A549 (cell line): ENCODE results near the gene CEP112. TPM values are rescaled to one million over a fixed set of nuclear protein-coding genes. Genes with fewer than 3 reads are reported as not detected.

Experiments used
- ATAC-seq, 2 experiments: fragments of 200-7000 bp in 1 of 2; fragments of >200 bp in 1 of 2; cut with Nextera tagmentation in 1 of 2; cut with Tn5 transposase in 1 of 2; 3 replicates each; pipeline versions ENCODE4 v1.8.0 to v1.9.1; 2018 to 2020; ENCODE audit warnings: mild to moderate bottlenecking in 1 of 2, moderate library complexity in 1 of 2
- CTCF ChIA-PET: fragments of 300-600 bp; sonication (Branson Sonifier 250); formaldehyde crosslinking; extraction: SDS; loops from one replicate; lab custom pipeline; 2021; ENCODE audit warnings: antibody characterized with exemption, inconsistent platforms; lab: Yijun Ruan, JAX
- POLR2A ChIA-PET: fragments of 350-600 bp; formaldehyde crosslinking; extraction: SDS; loops from one replicate; lab custom pipeline; 2021; ENCODE audit warnings: antibody characterized with exemption, inconsistent platforms; lab: Yijun Ruan, JAX
- DNase-seq, 2 experiments: peaks; one replicate each; pipeline versions ENCODE4 v3.0.0 to v3.0.0-alpha.2; 2011 to 2016; ENCODE audit warnings: low read depth in 1 of 2, low spot score in 1 of 2
- FAIRE-seq: peaks from 2 replicates; lab custom pipeline; 2011; peaks lifted over from hg19 to GRCh38; lab: Jason Lieb, UNC
- H3K27ac ChIP-seq, 2 experiments: fragments of >200 bp; sonication (Bioruptor Twin); formaldehyde crosslinking; 3 replicates each; pipeline ENCODE4 v1.5.1; 2016 to 2017
- H3K4me1 ChIP-seq: fragments of >200 bp; sonication (Bioruptor Twin); formaldehyde crosslinking; 3 replicates; pipeline ENCODE4 v1.6.1; 2016
- H3K4me2 ChIP-seq: fragments of >200 bp; sonication (Bioruptor Twin); formaldehyde crosslinking; 3 replicates; pipeline ENCODE4 v1.6.1; 2016
- H3K4me3 ChIP-seq: fragments of >200 bp; sonication (Bioruptor Twin); formaldehyde crosslinking; 3 replicates; pipeline ENCODE4 v1.5.1; 2016
- H3K9me3 ChIP-seq: fragments of >200 bp; sonication (Bioruptor Twin); formaldehyde crosslinking; 3 replicates; pipeline ENCODE4 v1.6.1; 2016
- CBX2 ChIP-seq: fragments of 200-600 bp; sonication (generic); IDR thresholded peaks from 2 replicates; pipeline ENCODE4 v1.6.1; 2016; ENCODE audit warnings: low read depth, mild to moderate bottlenecking, borderline replicate concordance
- CBX8 ChIP-seq: fragments of 200-600 bp; sonication (generic); IDR thresholded peaks from 2 replicates; pipeline ENCODE4 v1.6.1; 2016
- CEBPB ChIP-seq, 2 experiments: fragments of >200 bp in 1 of 2; sonication (Bioruptor Twin) in 1 of 2; formaldehyde crosslinking in 1 of 2; IDR thresholded peaks; 2 replicates each; pipeline ENCODE4 v1.6.1; 2012 to 2016
- CHD2 ChIP-seq: fragments of 150-350 bp; IDR thresholded peaks from 2 replicates; pipeline ENCODE4 v1.6.1; 2014; ENCODE audit warnings: low read length; ENCODE audit not compliant: partially characterized antibody
- FOSL2 ChIP-seq, 2 experiments: fragments of 450-650 bp in 1 of 2; fragments of >200 bp in 1 of 2; sonication (Bioruptor Twin) in 1 of 2; formaldehyde crosslinking; IDR thresholded peaks; 2 replicates each; pipeline versions ENCODE4 v1.5.0 to v1.6.1; 2016 to 2020; ENCODE audit warnings: mild to moderate bottlenecking in 1 of 2, moderate library complexity in 1 of 2
- HDAC2 ChIP-seq: fragments of 200-600 bp; sonication (generic); IDR thresholded peaks from 2 replicates; pipeline ENCODE4 v1.6.1; 2016
- HEYL ChIP-seq: fragments of 250-450 bp; sonication (Bioruptor Pico); IDR thresholded peaks from 2 replicates; pipeline ENCODE4 v1.8.0; 2021; ENCODE audit warnings: mild to moderate bottlenecking, moderate library complexity
- HOXA7 ChIP-seq: fragments of 250-450 bp; sonication (Bioruptor Pico); IDR thresholded peaks from 2 replicates; pipeline ENCODE4 v1.5.0; 2020; ENCODE audit warnings: mild to moderate bottlenecking, moderate library complexity
- HOXB5 ChIP-seq: fragments of 250-450 bp; sonication (Bioruptor Pico); IDR thresholded peaks from 2 replicates; pipeline ENCODE4 v1.5.0; 2020; ENCODE audit warnings: mild to moderate bottlenecking, moderate library complexity
- JUN ChIP-seq, 2 experiments: fragments of >200 bp; sonication (Bioruptor Twin); formaldehyde crosslinking; IDR thresholded peaks; 2 replicates in 1 of 2; 3 replicates in 1 of 2; pipeline ENCODE4 v1.6.1; 2016 to 2017
- JUNB ChIP-seq: fragments of >200 bp; sonication (Bioruptor Twin); formaldehyde crosslinking; IDR thresholded peaks from 2 replicates; pipeline ENCODE4 v1.6.1; 2016
- KDM1A ChIP-seq: fragments of 200-600 bp; sonication (generic); IDR thresholded peaks from 2 replicates; pipeline ENCODE4 v1.6.1; 2016; ENCODE audit warnings: low read depth, mild to moderate bottlenecking
- KDM5A ChIP-seq: fragments of 200-600 bp; sonication (generic); IDR thresholded peaks from 2 replicates; pipeline ENCODE4 v1.6.1; 2016; ENCODE audit warnings: antibody characterized with exemption, mild to moderate bottlenecking
- MAFK ChIP-seq: fragments of 450-650 bp; IDR thresholded peaks from 2 replicates; pipeline ENCODE4 v1.6.1; 2014; ENCODE audit not compliant: partially characterized antibody
- MAZ ChIP-seq: fragments of 150-350 bp; IDR thresholded peaks from 2 replicates; pipeline ENCODE4 v1.6.1; 2014; ENCODE audit warnings: antibody characterized with exemption, low read depth, low read length, borderline replicate concordance
- MYC ChIP-seq: IDR thresholded peaks from 2 replicates; pipeline ENCODE4 v1.6.1; 2012; ENCODE audit warnings: mild to moderate bottlenecking, inconsistent platforms, low read length, improper control_type of control experiment, borderline replicate concordance
- NFE2L2 ChIP-seq: fragments of 150-350 bp; conservative IDR thresholded peaks from 2 replicates; pipeline ENCODE4 v1.6.1; 2014; ENCODE audit warnings: low read length
- NPAS2 ChIP-seq: fragments of 250-450 bp; sonication (Bioruptor Pico); IDR thresholded peaks from 2 replicates; pipeline ENCODE4 v1.8.0; 2022; ENCODE audit warnings: mild to moderate bottlenecking, moderate library complexity, borderline replicate concordance
- RARB ChIP-seq: fragments of 250-450 bp; sonication (Bioruptor Pico); IDR thresholded peaks from 2 replicates; pipeline ENCODE4 v1.8.0; 2021; ENCODE audit warnings: mild to moderate bottlenecking, moderate library complexity
- RFX5 ChIP-seq: fragments of 450-650 bp; IDR thresholded peaks from 2 replicates; pipeline ENCODE4 v1.7.1; 2014; ENCODE audit warnings: antibody characterized with exemption, mild to moderate bottlenecking, moderate library complexity
- RNF2 ChIP-seq: fragments of 200-600 bp; sonication (generic); IDR thresholded peaks from 2 replicates; pipeline ENCODE4 v1.6.1; 2016; ENCODE audit warnings: low read depth, mild to moderate bottlenecking, antibody characterized with exemption, moderate library complexity, borderline replicate concordance
- SMC3 ChIP-seq: fragments of >200 bp; sonication (Bioruptor Twin); formaldehyde crosslinking; IDR thresholded peaks from 3 replicates; pipeline ENCODE4 v1.6.1; 2018; ENCODE audit warnings: inconsistent platforms
- SREBF2 ChIP-seq: fragments of 450-650 bp; IDR thresholded peaks from 2 replicates; pipeline ENCODE4 v1.6.1; 2014; ENCODE audit warnings: mild to moderate bottlenecking, moderate library complexity
- TFCP2L1 ChIP-seq: fragments of 250-450 bp; sonication (Bioruptor Pico); IDR thresholded peaks from 2 replicates; pipeline ENCODE4 v1.5.0; 2021; ENCODE audit warnings: mild to moderate bottlenecking
- TP53 ChIP-seq: fragments of 250-450 bp; sonication (Bioruptor Pico); IDR thresholded peaks from 2 replicates; pipeline ENCODE4 v1.5.0; 2021; ENCODE audit warnings: mild to moderate bottlenecking, moderate library complexity
- ZFP36 ChIP-seq: fragments of 450-650 bp; IDR thresholded peaks from 2 replicates; pipeline ENCODE4 v1.6.1; 2014; ENCODE audit warnings: borderline replicate concordance; ENCODE audit not compliant: partially characterized antibody
- WGBS: methylation state at CpG from one replicate; pipeline ENCODE4 v1.1.6; 2017; ENCODE audit errors: missing lambda C conversion rate; 5-methylcytosine and 5-hydroxymethylcytosine counted together
- polyA plus RNA-seq, 4 experiments: library from polyadenylated mRNA; depleted of rRNA in 3 of 4; stranded (reverse); fragments of >200 nt; fragmentation: RNase III in 1 of 4; extraction: RNeasy Plus Mini Kit Qiagen cat#74134 plus additional on column Dnase treatment in 1 of 4; gene quantifications; 2 replicates in 3 of 4; 3 replicates in 1 of 4; pipeline ENCODE4 v1.2.3, GENCODE V29; 2011 to 2017
- TF ChIP-seq, protein P1 (sequence below): fragments of 450-650 bp; IDR thresholded peaks from 2 replicates; pipeline ENCODE4 v1.6.1; 2014; ENCODE audit warnings: antibody characterized with exemption
- TF ChIP-seq, protein P2 (sequence below): fragments of >200 bp; sonication (Bioruptor Twin); formaldehyde crosslinking; IDR thresholded peaks from 2 replicates; pipeline ENCODE4 v1.6.1; 2016
- TF ChIP-seq, protein P3 (sequence below): fragments of 150-350 bp; IDR thresholded peaks from 2 replicates; pipeline ENCODE4 v1.6.1; 2014; ENCODE audit warnings: low read depth, mild to moderate bottlenecking, low read length
- TF ChIP-seq, protein P4 (sequence below): IDR thresholded peaks from 2 replicates; pipeline ENCODE4 v1.6.1; 2012; ENCODE audit warnings: low read depth, borderline replicate concordance
- TF ChIP-seq, protein P5 (sequence below): fragments of >200 bp; sonication (Bioruptor Twin); formaldehyde crosslinking; IDR thresholded peaks from 3 replicates; pipeline ENCODE4 v1.5.1; 2016

CEP112 gene
- polyA plus RNA-seq, 2 of the 4 experiments (the other 2 are of a cell fraction), result 9.6 to 15.2 TPM

DNA sequence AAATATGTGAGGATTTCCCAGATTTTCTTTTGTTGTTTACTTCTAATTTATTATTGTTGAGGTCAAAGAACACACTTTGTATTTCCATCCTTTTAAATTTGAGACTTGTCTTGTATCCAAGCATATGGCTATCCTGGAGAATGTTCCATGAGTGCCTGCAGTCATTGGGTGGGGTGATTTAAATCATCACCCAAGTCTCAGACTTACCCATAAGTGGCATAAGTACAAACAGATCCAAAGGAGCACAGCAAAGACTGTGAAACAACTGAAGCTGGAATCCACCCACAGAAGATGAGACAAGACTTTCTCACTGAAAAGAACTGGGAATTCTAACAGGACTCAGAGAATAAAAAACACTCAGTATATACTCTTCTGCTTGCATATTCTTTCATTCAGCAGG lies 239.9 kb downstream of the CEP112 start:
- no peak overlapping the region for H3K4me2 ChIP-seq
- H3K9me3 ChIP-seq, result peaks cover 5% of the 10 kb centered on the region; the same call in 2 of the 3 replicates
- no peaks in the 10 kb centered on the region for H3K4me1 ChIP-seq
- DNase-seq, result no peak
- TF ChIP-seq KDM1A (no peak), CBX2 (no peak), SMC3 (no peak), CHD2 (no peak), HOXB5 (CRISPR knock-in tag) (no peak), MYC (no peak), HDAC2 (no peak), HOXA7 (no peak), NPAS2 (CRISPR knock-in tag) (no peak), JUNB (no peak), MAZ (no peak), HEYL (no peak), RARB (CRISPR knock-in tag) (no peak), MAFK (no peak)
- TF ChIP-seq, protein P1, sequence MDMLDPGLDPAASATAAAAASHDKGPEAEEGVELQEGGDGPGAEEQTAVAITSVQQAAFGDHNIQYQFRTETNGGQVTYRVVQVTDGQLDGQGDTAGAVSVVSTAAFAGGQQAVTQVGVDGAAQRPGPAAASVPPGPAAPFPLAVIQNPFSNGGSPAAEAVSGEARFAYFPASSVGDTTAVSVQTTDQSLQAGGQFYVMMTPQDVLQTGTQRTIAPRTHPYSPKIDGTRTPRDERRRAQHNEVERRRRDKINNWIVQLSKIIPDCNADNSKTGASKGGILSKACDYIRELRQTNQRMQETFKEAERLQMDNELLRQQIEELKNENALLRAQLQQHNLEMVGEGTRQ, result no peak
- TF ChIP-seq, protein P2, sequence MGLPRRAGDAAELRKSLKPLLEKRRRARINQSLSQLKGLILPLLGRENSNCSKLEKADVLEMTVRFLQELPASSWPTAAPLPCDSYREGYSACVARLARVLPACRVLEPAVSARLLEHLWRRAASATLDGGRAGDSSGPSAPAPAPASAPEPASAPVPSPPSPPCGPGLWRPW, result no peak
- TF ChIP-seq, protein P3, sequence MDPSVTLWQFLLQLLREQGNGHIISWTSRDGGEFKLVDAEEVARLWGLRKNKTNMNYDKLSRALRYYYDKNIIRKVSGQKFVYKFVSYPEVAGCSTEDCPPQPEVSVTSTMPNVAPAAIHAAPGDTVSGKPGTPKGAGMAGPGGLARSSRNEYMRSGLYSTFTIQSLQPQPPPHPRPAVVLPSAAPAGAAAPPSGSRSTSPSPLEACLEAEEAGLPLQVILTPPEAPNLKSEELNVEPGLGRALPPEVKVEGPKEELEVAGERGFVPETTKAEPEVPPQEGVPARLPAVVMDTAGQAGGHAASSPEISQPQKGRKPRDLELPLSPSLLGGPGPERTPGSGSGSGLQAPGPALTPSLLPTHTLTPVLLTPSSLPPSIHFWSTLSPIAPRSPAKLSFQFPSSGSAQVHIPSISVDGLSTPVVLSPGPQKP, result no peak
- CTCF ChIA-PET, result interaction anchor here (0.6 kb wide), 1 partner anchor 9 kb away, joined by 4 read pairs; no protein-coding TSS in a partner anchor
- no peak overlapping the region for H3K27ac ChIP-seq
- no peak overlapping the region for H3K4me3 ChIP-seq
- POLR2A ChIA-PET, result no interaction called here
- no peak for ATAC-seq
- peak; percentile 43 for FAIRE-seq

DNA sequence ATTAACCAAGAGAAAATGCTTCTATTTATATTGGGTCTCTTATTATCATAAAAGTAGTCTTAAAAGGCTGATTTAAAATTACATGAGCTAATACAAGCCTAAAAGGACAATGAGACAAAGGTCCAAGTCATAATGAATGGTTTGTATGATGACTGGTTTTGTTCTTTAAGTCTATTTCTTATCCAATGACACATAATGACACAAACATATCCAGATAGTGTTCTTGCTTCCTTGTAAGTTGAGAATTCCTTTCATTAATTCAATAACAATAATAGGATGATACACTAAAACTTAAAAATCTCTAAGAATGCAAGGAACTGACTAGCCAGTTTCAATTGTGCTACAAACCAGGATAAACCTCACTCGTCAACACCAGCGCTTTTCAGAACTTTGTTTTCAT lies 244.1 kb downstream of the CEP112 start:
- Histone ChIP-seq H3K4me2 (no peak overlapping the region), H3K27ac (no peak overlapping the region), H3K4me1 (no peaks in the 10 kb centered on the region), H3K4me3 (no peak overlapping the region), H3K9me3 (no peaks in the 10 kb centered on the region)
- WGBS, result 90% methylated on average over 2 of the region's 2 CpGs
- peak; percentile 78 for FAIRE-seq
- POLR2A ChIA-PET, result no interaction called here
- CTCF ChIA-PET, result no interaction called here
- TF ChIP-seq, protein P4, sequence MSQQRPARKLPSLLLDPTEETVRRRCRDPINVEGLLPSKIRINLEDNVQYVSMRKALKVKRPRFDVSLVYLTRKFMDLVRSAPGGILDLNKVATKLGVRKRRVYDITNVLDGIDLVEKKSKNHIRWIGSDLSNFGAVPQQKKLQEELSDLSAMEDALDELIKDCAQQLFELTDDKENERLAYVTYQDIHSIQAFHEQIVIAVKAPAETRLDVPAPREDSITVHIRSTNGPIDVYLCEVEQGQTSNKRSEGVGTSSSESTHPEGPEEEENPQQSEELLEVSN, result no peak
- no peak for TF ChIP-seq CHD2
- TF ChIP-seq CBX2, result no peak
- no peak for TF ChIP-seq SMC3
- no peak for TF ChIP-seq KDM5A
- no peak for TF ChIP-seq KDM1A
- TF ChIP-seq RFX5, result no peak
- TF ChIP-seq CEBPB (IDR thresholded peaks at IDR 0.05), result no peak
- TF ChIP-seq CBX8, result no peak
- TF ChIP-seq FOSL2 (IDR thresholded peaks at IDR 0.05), result no peak
- TF ChIP-seq FOSL2 (CRISPR knock-in tag; IDR thresholded peaks at IDR 0.05), result no peak
- TF ChIP-seq, protein P5, sequence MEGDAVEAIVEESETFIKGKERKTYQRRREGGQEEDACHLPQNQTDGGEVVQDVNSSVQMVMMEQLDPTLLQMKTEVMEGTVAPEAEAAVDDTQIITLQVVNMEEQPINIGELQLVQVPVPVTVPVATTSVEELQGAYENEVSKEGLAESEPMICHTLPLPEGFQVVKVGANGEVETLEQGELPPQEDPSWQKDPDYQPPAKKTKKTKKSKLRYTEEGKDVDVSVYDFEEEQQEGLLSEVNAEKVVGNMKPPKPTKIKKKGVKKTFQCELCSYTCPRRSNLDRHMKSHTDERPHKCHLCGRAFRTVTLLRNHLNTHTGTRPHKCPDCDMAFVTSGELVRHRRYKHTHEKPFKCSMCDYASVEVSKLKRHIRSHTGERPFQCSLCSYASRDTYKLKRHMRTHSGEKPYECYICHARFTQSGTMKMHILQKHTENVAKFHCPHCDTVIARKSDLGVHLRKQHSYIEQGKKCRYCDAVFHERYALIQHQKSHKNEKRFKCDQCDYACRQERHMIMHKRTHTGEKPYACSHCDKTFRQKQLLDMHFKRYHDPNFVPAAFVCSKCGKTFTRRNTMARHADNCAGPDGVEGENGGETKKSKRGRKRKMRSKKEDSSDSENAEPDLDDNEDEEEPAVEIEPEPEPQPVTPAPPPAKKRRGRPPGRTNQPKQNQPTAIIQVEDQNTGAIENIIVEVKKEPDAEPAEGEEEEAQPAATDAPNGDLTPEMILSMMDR, result no peak
- TF ChIP-seq SREBF2, result no peak
- no peak for TF ChIP-seq TP53 (CRISPR knock-in tag)
- TF ChIP-seq RNF2, result no peak
- no peak for TF ChIP-seq NFE2L2
- TF ChIP-seq ZFP36, result no peak
- no peak for TF ChIP-seq JUN (IDR thresholded peaks at IDR 0.05)
- no peak for TF ChIP-seq TFCP2L1 (CRISPR knock-in tag)
- no peak for DNase-seq
- ATAC-seq, result no peak
